IgD-negative memory B cell (primary cell): ENCODE results near the gene GRB2. TPM values are rescaled to one million over a fixed set of nuclear protein-coding genes. Genes with fewer than 3 reads are reported as not detected.
"Not testable (repeated sequence)": the region's sequence is repeated elsewhere in the genome, so short reads cannot be mapped to it uniquely, and the experiment has no call there.

Experiments
- H3K27ac Mint-ChIP-seq, 3 donors: one replicate each; pipeline ENCODE4 v1.8.0; 2020 to 2022; ENCODE audit warnings: mild to moderate bottlenecking in 3 of 3, mixed read lengths in 3 of 3, moderate library complexity in 1 of 3
- H3K27me3 Mint-ChIP-seq: one replicate; pipeline ENCODE4 v1.8.0; 2021; ENCODE audit warnings: mixed read lengths
- H3K36me3 Mint-ChIP-seq: one replicate; pipeline ENCODE4 v1.8.0; 2020; ENCODE audit warnings: mild to moderate bottlenecking, mixed read lengths
- H3K4me1 Mint-ChIP-seq, 3 donors: one replicate each; pipeline ENCODE4 v1.8.0; 2020 to 2022; ENCODE audit warnings: mixed read lengths in 3 of 3, mild to moderate bottlenecking in 1 of 3
- H3K4me3 Mint-ChIP-seq, 4 donors: one replicate each; pipeline ENCODE4 v1.8.0; 2020 to 2022; ENCODE audit warnings: mild to moderate bottlenecking in 4 of 4, mixed read lengths in 4 of 4, moderate library complexity in 3 of 4
- H3K9me3 Mint-ChIP-seq, 3 donors: one replicate each; pipeline ENCODE4 v1.8.0; 2020 to 2021; ENCODE audit warnings: mixed read lengths in 3 of 3, mild to moderate bottlenecking in 1 of 3
- polyA plus RNA-seq: library from polyadenylated mRNA; unstranded; fragments of 300-500 nt; fragmentation: Illumina TruSeq; gene quantifications from one replicate; pipeline ENCODE4 v1.2.3, GENCODE V29; 2021

Gene GRB2
- polyA plus RNA-seq, 1 donor from 2014 or later: 333 TPM

- Mint-ChIP-seq H3K4me3 (peak overlapping the region in 2 of 4 donors; percentile 23 to 70), H3K27me3 (no peaks in the 10 kb centered on the region), H3K36me3 (no peaks in the 10 kb centered on the region), H3K9me3 (no peaks in the 10 kb centered on the region), H3K27ac (peak overlapping the region; percentile 16 to 80 (median 78)), H3K4me1 (peaks cover 38 to 50% (median 40%) of the 10 kb centered on the region in 3 donors)
Measured at GRCh38 chr17:75386430-75386829, 19.0 kb downstream of the GRB2 start.

- Mint-ChIP-seq H3K9me3 (no peaks in the 10 kb centered on the region), H3K36me3 (no peaks in the 10 kb centered on the region), H3K4me3 (peak overlapping the region in 2 of 4 donors; percentile 51 to 77), H3K27ac (peak overlapping the region; percentile 42 to 67 (median 59)), H3K4me1 (peaks cover 39 to 47% (median 44%) of the 10 kb centered on the region in 3 donors), H3K27me3 (no peaks in the 10 kb centered on the region)
Measured at GRCh38 chr17:75384751-75385150, 20.7 kb downstream of the GRB2 start.

- H3K4me1 Mint-ChIP-seq: peaks cover 40 to 48% (median 46%) of the 10 kb centered on the region in 3 donors
- H3K27ac Mint-ChIP-seq: peak overlapping the region; percentile 23 to 61 (median 47)
Measured at GRCh38 chr17:75383842-75384195, 21.7 kb downstream of the GRB2 start.

GRCh38 chr17:75380750-75381149 is 24.7 kb downstream of the GRB2 start:
- Mint-ChIP-seq H3K27me3 (no peaks in the 10 kb centered on the region), H3K4me1 (peaks cover 49 to 55% (median 53%) of the 10 kb centered on the region in 3 donors), H3K9me3 (no peaks in the 10 kb centered on the region), H3K36me3 (no peaks in the 10 kb centered on the region), H3K4me3 (no peak overlapping the region), H3K27ac (peak overlapping the region in 2 of 3 donors; percentile 24 to 65)

More at GRCh38 chr17:75383842-75384195, 21.7 kb downstream of the GRB2 start:
- H3K9me3 Mint-ChIP-seq: no peaks in the 10 kb centered on the region
- peak overlapping the region in 2 of 4 donors; percentile 51 to 65 for H3K4me3 Mint-ChIP-seq
- no peaks in the 10 kb centered on the region for H3K36me3 Mint-ChIP-seq
- H3K27me3 Mint-ChIP-seq: no peaks in the 10 kb centered on the region

GRCh38 chr17:75380315-75380714 is 25.2 kb downstream of the GRB2 start:
- Mint-ChIP-seq H3K36me3 (peaks cover 2% of the 10 kb centered on the region), H3K27me3 (no peaks in the 10 kb centered on the region), H3K4me3 (peak overlapping the region in 2 of 4 donors; percentile 74 to 77), H3K9me3 (no peaks in the 10 kb centered on the region), H3K4me1 (peaks cover 52 to 54% (median 54%) of the 10 kb centered on the region in 3 donors), H3K27ac (peak overlapping the region; percentile 24 to 82 (median 65))

GRCh38 chr17:75379426-75379825 is 26.1 kb downstream of the GRB2 start:
- H3K36me3 Mint-ChIP-seq, H3K9me3 Mint-ChIP-seq, H3K27me3 Mint-ChIP-seq: not testable (repeated sequence)
- Mint-ChIP-seq H3K4me3 (peak overlapping the region in 2 of 4 donors; percentile 74 to 77), H3K4me1 (peaks cover 52 to 59% (median 56%) of the 10 kb centered on the region in 3 donors), H3K27ac (peak overlapping the region; percentile 65 to 84 (median 82))

GRCh38 chr17:75373280-75373679 is 32.2 kb downstream of the GRB2 start:
- H3K27ac Mint-ChIP-seq: peak overlapping the region in 2 of 3 donors; percentile 84 to 86
- peak overlapping the region in 2 of 4 donors; percentile 49 to 57 for H3K4me3 Mint-ChIP-seq
- H3K27me3 Mint-ChIP-seq: no peaks in the 10 kb centered on the region
- peaks cover 9% of the 10 kb centered on the region for H3K36me3 Mint-ChIP-seq
- peaks cover 54 to 65% (median 64%) of the 10 kb centered on the region in 3 donors for H3K4me1 Mint-ChIP-seq
- peaks cover 0 to 1% (median 0%) of the 10 kb centered on the region in 3 donors for H3K9me3 Mint-ChIP-seq

GRCh38 chr17:75371981-75372380 is 33.5 kb downstream of the GRB2 start:
- peaks cover 0 to 1% (median 0%) of the 10 kb centered on the region in 3 donors for H3K9me3 Mint-ChIP-seq
- no peaks in the 10 kb centered on the region for H3K27me3 Mint-ChIP-seq
- H3K27ac Mint-ChIP-seq: peak overlapping the region; percentile 81 to 92 (median 84)
- H3K4me3 Mint-ChIP-seq: peak overlapping the region; percentile 35 to 79 (median 55)
- H3K4me1 Mint-ChIP-seq: peaks cover 57 to 67% (median 66%) of the 10 kb centered on the region in 3 donors
- H3K36me3 Mint-ChIP-seq: peaks cover 9% of the 10 kb centered on the region

- Mint-ChIP-seq H3K4me3 (peak overlapping the region in 3 of 4 donors; percentile 38 to 79 (median 68)), H3K9me3 (peaks cover 0 to 1% (median 0%) of the 10 kb centered on the region in 3 donors), H3K27me3 (no peaks in the 10 kb centered on the region), H3K36me3 (peaks cover 9% of the 10 kb centered on the region), H3K4me1 (peaks cover 57 to 66% (median 66%) of the 10 kb centered on the region in 3 donors), H3K27ac (peak overlapping the region; percentile 81 to 92 (median 84))
Measured at GRCh38 chr17:75371339-75371738, 34.1 kb downstream of the GRB2 start.

- H3K4me3 Mint-ChIP-seq: peak overlapping the region in 1 of 4 donors; percentile 79
- H3K27ac Mint-ChIP-seq: peak overlapping the region; percentile 38 to 84 (median 73)
- peaks cover 8% of the 10 kb centered on the region for H3K36me3 Mint-ChIP-seq
- H3K27me3 Mint-ChIP-seq: no peaks in the 10 kb centered on the region
- peaks cover 64 to 73% (median 72%) of the 10 kb centered on the region in 3 donors for H3K4me1 Mint-ChIP-seq
- H3K9me3 Mint-ChIP-seq: peaks cover 0 to 1% (median 0%) of the 10 kb centered on the region in 3 donors
Measured at GRCh38 chr17:75370286-75370915, 35.1 kb downstream of the GRB2 start.

GRCh38 chr17:75367838-75368789 is 37.4 kb downstream of the GRB2 start:
- H3K27ac Mint-ChIP-seq: peak overlapping the region; percentile 64 to 76 (median 70)
- H3K4me3 Mint-ChIP-seq: peak overlapping the region in 1 of 4 donors; percentile 52
- H3K9me3 Mint-ChIP-seq, H3K36me3 Mint-ChIP-seq, H3K27me3 Mint-ChIP-seq: not testable (repeated sequence)
- peaks cover 76 to 82% (median 79%) of the 10 kb centered on the region in 3 donors for H3K4me1 Mint-ChIP-seq

- Mint-ChIP-seq H3K27ac (peak overlapping the region; percentile 27 to 64 (median 54)), H3K36me3 (peaks cover 4% of the 10 kb centered on the region), H3K27me3 (no peaks in the 10 kb centered on the region)
Measured at GRCh38 chr17:75367312-75367711, 38.2 kb downstream of the GRB2 start.

GRCh38 chr17:75366432-75366831 is 39.0 kb downstream of the GRB2 start:
- peak overlapping the region; percentile 20 to 64 (median 36) for H3K27ac Mint-ChIP-seq
- H3K27me3 Mint-ChIP-seq: no peaks in the 10 kb centered on the region
- peaks cover 0 to 1% (median 0%) of the 10 kb centered on the region in 3 donors for H3K9me3 Mint-ChIP-seq
- H3K36me3 Mint-ChIP-seq: peaks cover 3% of the 10 kb centered on the region
- H3K4me1 Mint-ChIP-seq: peaks cover 78 to 81% (median 79%) of the 10 kb centered on the region in 3 donors
- peak overlapping the region in 2 of 4 donors; percentile 77 to 82 for H3K4me3 Mint-ChIP-seq

More at GRCh38 chr17:75367312-75367711, 38.2 kb downstream of the GRB2 start:
- peaks cover 0 to 1% (median 0%) of the 10 kb centered on the region in 3 donors for H3K9me3 Mint-ChIP-seq
- peaks cover 79 to 82% (median 79%) of the 10 kb centered on the region in 3 donors for H3K4me1 Mint-ChIP-seq
- H3K4me3 Mint-ChIP-seq: peak overlapping the region in 1 of 4 donors; percentile 55

- no peaks in the 10 kb centered on the region for H3K9me3 Mint-ChIP-seq
Measured at GRCh38 chr17:75365931-75366275, 39.6 kb downstream of the GRB2 start.

More at GRCh38 chr17:75365931-75366275, 39.6 kb downstream of the GRB2 start:
- peak overlapping the region; percentile 20 to 89 (median 36) for H3K27ac Mint-ChIP-seq
- peaks cover 80 to 83% (median 80%) of the 10 kb centered on the region in 3 donors for H3K4me1 Mint-ChIP-seq
- H3K36me3 Mint-ChIP-seq: no peaks in the 10 kb centered on the region
- peak overlapping the region in 3 of 4 donors; percentile 12 to 85 (median 40) for H3K4me3 Mint-ChIP-seq
- H3K27me3 Mint-ChIP-seq: no peaks in the 10 kb centered on the region
